ENCODE measurements around the gene RUNDC3A.

DNA sequence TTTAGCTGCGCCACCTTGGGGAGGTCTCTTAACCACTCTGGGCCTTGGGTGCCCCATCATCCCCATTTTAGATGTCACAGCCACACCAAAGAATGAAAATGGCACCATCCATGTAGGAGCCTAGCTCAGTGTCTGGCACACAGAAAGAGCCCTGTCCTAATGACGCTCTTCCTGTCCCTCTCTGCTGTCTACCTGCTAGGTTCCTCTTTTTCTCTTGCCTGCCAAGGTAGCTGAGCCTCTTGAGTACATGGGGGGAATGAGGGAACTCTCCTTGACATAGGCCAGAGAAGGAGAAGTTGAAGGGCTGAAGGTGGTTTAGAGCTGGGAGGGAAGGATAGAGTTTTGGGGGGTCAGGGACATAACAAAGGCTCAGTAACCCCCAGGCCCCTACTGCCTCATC, 1.8 kb downstream of the RUNDC3A start:
- TF ChIP-seq, protein P1, sequence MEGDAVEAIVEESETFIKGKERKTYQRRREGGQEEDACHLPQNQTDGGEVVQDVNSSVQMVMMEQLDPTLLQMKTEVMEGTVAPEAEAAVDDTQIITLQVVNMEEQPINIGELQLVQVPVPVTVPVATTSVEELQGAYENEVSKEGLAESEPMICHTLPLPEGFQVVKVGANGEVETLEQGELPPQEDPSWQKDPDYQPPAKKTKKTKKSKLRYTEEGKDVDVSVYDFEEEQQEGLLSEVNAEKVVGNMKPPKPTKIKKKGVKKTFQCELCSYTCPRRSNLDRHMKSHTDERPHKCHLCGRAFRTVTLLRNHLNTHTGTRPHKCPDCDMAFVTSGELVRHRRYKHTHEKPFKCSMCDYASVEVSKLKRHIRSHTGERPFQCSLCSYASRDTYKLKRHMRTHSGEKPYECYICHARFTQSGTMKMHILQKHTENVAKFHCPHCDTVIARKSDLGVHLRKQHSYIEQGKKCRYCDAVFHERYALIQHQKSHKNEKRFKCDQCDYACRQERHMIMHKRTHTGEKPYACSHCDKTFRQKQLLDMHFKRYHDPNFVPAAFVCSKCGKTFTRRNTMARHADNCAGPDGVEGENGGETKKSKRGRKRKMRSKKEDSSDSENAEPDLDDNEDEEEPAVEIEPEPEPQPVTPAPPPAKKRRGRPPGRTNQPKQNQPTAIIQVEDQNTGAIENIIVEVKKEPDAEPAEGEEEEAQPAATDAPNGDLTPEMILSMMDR (conservative IDR thresholded peaks at IDR 0.05; ENCODE audit: low read depth, low read length) = no peak
- no peak for TF ChIP-seq EZH2phosphoT487 (IDR thresholded peaks at IDR 0.05; ENCODE audit: borderline replicate concordance, low read length)

Data from PC-3 (cell line).